ENCODE results near the gene CNTN5. TPM values are rescaled to one million over a fixed set of nuclear protein-coding genes. Genes with fewer than 3 reads are reported as not detected.

Gene CNTN5
- total RNA-seq, 1 experiment from 2014 or later, result not detected

GRCh38 chr11:99988471-99988837, 967.7 kb downstream of the CNTN5 start:
- Histone ChIP-seq H3K79me1 (ENCODE audit: insufficient read depth, low read depth, low read length, poor library complexity, severe bottlenecking) (no peaks in the 10 kb centered on the region), H3K18ac (ENCODE audit: insufficient read length, low read depth, low read length) (no peak overlapping the region), H3K27ac (ENCODE audit: insufficient read length, low read depth, low read length) (no peak overlapping the region), H3T11ph (ENCODE audit: low read length) (no peak overlapping the region), H3K79me2 (ENCODE audit: insufficient read depth, low read length) (no peaks in the 10 kb centered on the region), H2BK12ac (ENCODE audit: insufficient read length, low read depth, low read length) (no peak overlapping the region), H4K20me1 (ENCODE audit: control insufficient read depth, insufficient read depth, insufficient read length) (no peaks in the 10 kb centered on the region), H3K27me3 (ENCODE audit: insufficient read depth, low read length) (no peaks in the 10 kb centered on the region), H4K5ac (ENCODE audit: insufficient read length, low read depth, low read length) (no peak overlapping the region), H2AK5ac (ENCODE audit: insufficient read length, low read length) (no peak overlapping the region), H4K8ac (replicated peaks; ENCODE audit: insufficient read length, low read depth, low read length) (no peak overlapping the region), H3K56ac (ENCODE audit: insufficient read length, low read depth, low read length) (no peak overlapping the region), H2BK20ac (ENCODE audit: low read depth, low read length, poor library complexity, severe bottlenecking) (no peak overlapping the region), H3K23ac (ENCODE audit: insufficient read length, low read depth, low read length) (no peak overlapping the region), H3K14ac (ENCODE audit: insufficient read depth, low read length) (no peak overlapping the region), H2AFZ (ENCODE audit: low read length) (no peak overlapping the region), H4K91ac (ENCODE audit: insufficient read length, low read depth, low read length) (no peak overlapping the region), H3K4ac (ENCODE audit: low read depth, low read length) (no peak overlapping the region), H2BK15ac (ENCODE audit: low read depth, low read length) (no peak overlapping the region), H3K9ac (ENCODE audit: extremely low read depth, insufficient read length, low read length) (no peak overlapping the region), H3K23me2 (ENCODE audit: insufficient read length, low read depth, low read length, poor library complexity, severe bottlenecking) (no peaks in the 10 kb centered on the region), H3K4me1 (ENCODE audit: insufficient read depth, low read length) (no peaks in the 10 kb centered on the region), H2BK120ac (ENCODE audit: low read depth, low read length, poor library complexity, severe bottlenecking) (no peak overlapping the region), H2BK5ac (ENCODE audit: insufficient read length, low read length) (no peak overlapping the region), H3K9me3 (ENCODE audit: control insufficient read depth, low read depth, low read length) (no peaks in the 10 kb centered on the region), H3K4me2 (ENCODE audit: insufficient read depth, insufficient read length, low read length) (no peak overlapping the region)
- H3K4me3 Mint-ChIP-seq, result no peak overlapping the region
- H3K36me3 Mint-ChIP-seq (ENCODE audit: insufficient read depth in 1 of 3, low read depth in 3 of 3), result no peaks in the 10 kb centered on the region
- no peak for TF ChIP-seq CTCF (conservative IDR thresholded peaks at IDR 0.05)
- no peak for DNase-seq
- no peaks in the 10 kb centered on the region; a peak in 1 of 5 replicates for H3K9me3 Mint-ChIP-seq
- no CpG with 5 or more reads among the region's 2 CpGs for WGBS (ENCODE audit: extremely low coverage, insufficient read length, low lambda C conversion rate)
- no peaks in the 10 kb centered on the region; a peak in 1 of 4 replicates for H3K4me1 Mint-ChIP-seq
- 0 out of 2 replicates have a peak, but pooled peaks cover 2% of the 10 kb centered on the region for H3K27me3 Mint-ChIP-seq (ENCODE audit: low read depth)
- no peak overlapping the region for H3K27ac Mint-ChIP-seq
